ENCODE results near the gene GSAP.

Gene GSAP

GRCh38 chr7:77270094-77270480 is 146.1 kb downstream of the GSAP start:
- DNase-seq, result no peak

GRCh38 chr7:77269360-77270093 is 146.6 kb downstream of the GSAP start:
- peak; percentile 40 for DNase-seq

GRCh38 chr7:77266291-77266794 is 149.8 kb downstream of the GSAP start:
- peak; percentile 37 for DNase-seq

- no peak for DNase-seq
Measured at GRCh38 chr7:77265666-77266065, 150.5 kb downstream of the GSAP start.

GRCh38 chr7:77262316-77262715 is 153.8 kb downstream of the GSAP start:
- no peak for DNase-seq

Data from OCI-M1 (cell line).